Testis (tissue), 2 donors: ENCODE data around the gene COG2.

Source experiments
- CTCF ChIP-seq, 3 experiments: fragments of 450-650 bp in 2 of 3; fragments of 200-600 bp in 1 of 3; sonication (generic) in 1 of 3; IDR thresholded peaks; one replicate each; pipeline ENCODE4 v1.5.1; 2016 to 2019; ENCODE audit warnings: antibody characterized with exemption in 3 of 3, mild to moderate bottlenecking in 2 of 3, moderate library complexity in 1 of 3
- POLR2A ChIP-seq: fragments of 450-650 bp; IDR thresholded peaks from one replicate; pipeline ENCODE4 v1.6.1; 2017; ENCODE audit warnings: antibody characterized with exemption, mild to moderate bottlenecking, moderate library complexity

GRCh38 chr1:230681599-230681998 is 39.3 kb downstream of the COG2 start:
- TF ChIP-seq POLR2A (no peak), CTCF (IDR thresholded peaks at IDR 0.05) (no peak)
